Measurements from ENCODE around the gene SNAP25. TPM values are rescaled to one million over a fixed set of nuclear protein-coding genes. Genes with fewer than 3 reads are reported as not detected.

Gene SNAP25
- total RNA-seq, 1 experiment from 2014 or later = 0.39 TPM

GRCh38 chr20:10180651-10181235 lies 37.9 kb upstream of the SNAP25 start:
- Histone ChIP-seq H3K79me2 (ENCODE audit: insufficient read depth, low read length) (no peaks in the 10 kb centered on the region), H3K36me3 (ENCODE audit: control insufficient read depth in 1 of 2, insufficient read depth in 2 of 2, low read length in 2 of 2) (no peaks in the 10 kb centered on the region), H4K20me1 (ENCODE audit: insufficient read depth) (no peaks in the 10 kb centered on the region), H3K9me3 (ENCODE audit: control insufficient read depth in 1 of 2, insufficient read depth in 1 of 2, low read depth in 1 of 2, low read length in 2 of 2) (no peaks in the 10 kb centered on the region), H3K9me2 (ENCODE audit: insufficient read depth) (no peaks in the 10 kb centered on the region), H3K4me2 (ENCODE audit: low read length) (no peak overlapping the region), H2AFZ (ENCODE audit: low read depth, low read length, poor library complexity, severe bottlenecking) (no peak overlapping the region), H3K27ac (ENCODE audit: low read depth, low read length) (no peak overlapping the region), H3K9ac (ENCODE audit: low read length) (no peak overlapping the region), H3K27me3 (ENCODE audit: insufficient read depth, low read length) (no peaks in the 10 kb centered on the region), H3K4me3 (replicated peaks in 1 of 2; ENCODE audit: low read depth in 1 of 2, low read length in 2 of 2) (no peak overlapping the region), H3K4me1 (ENCODE audit: control insufficient read depth in 1 of 2, insufficient read depth in 2 of 2, low read length in 2 of 2) (no peaks in the 10 kb centered on the region)
- ChIA-PET RAD21 (ENCODE audit: low non-redundant PET in 1 of 2, low total read pairs in 2 of 2, uncharacterized antibody in 2 of 2, unreplicated experiment in 2 of 2) (no interaction called here), POLR2A (no interaction called here), CTCF (no interaction called here)
- ATAC-seq (no peak), DNase-seq (ENCODE audit: low read depth, low spot score) (no peak)
- no TSS peak for BruUV-seq (replicated peaks)
- TF ChIP-seq FOSL1 (IDR thresholded peaks at IDR 0.05; ENCODE audit: low read depth) = no peak
- intact Hi-C loops (cut with micrococcal nuclease) = no loop called here

- Histone ChIP-seq H3K36me3 (ENCODE audit: control insufficient read depth in 1 of 2, insufficient read depth in 2 of 2, low read length in 2 of 2) (no peaks in the 10 kb centered on the region), H3K9ac (ENCODE audit: low read length) (no peak overlapping the region), H3K27me3 (ENCODE audit: insufficient read depth, low read length) (no peaks in the 10 kb centered on the region), H3K79me2 (ENCODE audit: insufficient read depth, low read length) (no peaks in the 10 kb centered on the region), H3K4me2 (ENCODE audit: low read length) (no peak overlapping the region), H2AFZ (ENCODE audit: low read depth, low read length, poor library complexity, severe bottlenecking) (no peak overlapping the region), H3K4me3 (replicated peaks in 1 of 2; ENCODE audit: low read depth in 1 of 2, low read length in 2 of 2) (no peak overlapping the region), H4K20me1 (ENCODE audit: insufficient read depth) (no peaks in the 10 kb centered on the region), H3K9me2 (ENCODE audit: insufficient read depth) (no peaks in the 10 kb centered on the region), H3K9me3 (ENCODE audit: control insufficient read depth in 1 of 2, insufficient read depth in 1 of 2, low read depth in 1 of 2, low read length in 2 of 2) (no peaks in the 10 kb centered on the region), H3K4me1 (ENCODE audit: control insufficient read depth in 1 of 2, insufficient read depth in 2 of 2, low read length in 2 of 2) (no peaks in the 10 kb centered on the region), H3K27ac (ENCODE audit: low read depth, low read length) (no peak overlapping the region)
- POLR2A ChIA-PET = no interaction called here
- BruUV-seq (replicated peaks) = no TSS peak
- CTCF ChIA-PET = no interaction called here
- ATAC-seq = no peak
- intact Hi-C loops (cut with micrococcal nuclease) = no loop called here
- RAD21 ChIA-PET (ENCODE audit: low non-redundant PET in 1 of 2, low total read pairs in 2 of 2, uncharacterized antibody in 2 of 2, unreplicated experiment in 2 of 2) = no interaction called here
- DNase-seq (ENCODE audit: low read depth, low spot score) = no peak
- TF ChIP-seq JUND (IDR thresholded peaks at IDR 0.05) (no peak), POLR2A (IDR thresholded peaks at IDR 0.05; ENCODE audit: borderline replicate concordance, extremely low read depth, insufficient read depth, insufficient read length) (no peak), ZNF274 (IDR thresholded peaks at IDR 0.05; ENCODE audit: low read depth, low read length) (no peak), ZBTB33 (IDR thresholded peaks at IDR 0.05; ENCODE audit: extremely low read depth, insufficient replicate concordance, low read length) (no peak), YY1 (IDR thresholded peaks at IDR 0.05; ENCODE audit: extremely low read depth, insufficient replicate concordance, low read depth, low read length) (no peak), MAX (IDR thresholded peaks at IDR 0.05) (no peak), TCF7L2 (IDR thresholded peaks at IDR 0.05; ENCODE audit: borderline replicate concordance, extremely low read depth, insufficient read depth, insufficient read length) (no peak), CTCF (IDR thresholded peaks at IDR 0.05 in 2 of 3, conservative IDR thresholded peaks at IDR 0.05 in 1 of 3; ENCODE audit: borderline replicate concordance in 1 of 3, insufficient read depth in 1 of 3, low read depth in 2 of 3, low read length in 2 of 3) (no peak), ZFX (IDR thresholded peaks at IDR 0.05) (no peak), RAD21 (IDR thresholded peaks at IDR 0.05; ENCODE audit: low read depth) (no peak), EGR1 (IDR thresholded peaks at IDR 0.05; ENCODE audit: low read depth) (no peak), CEBPB (IDR thresholded peaks at IDR 0.05; ENCODE audit: low read depth) (no peak), EZH2 (IDR thresholded peaks at IDR 0.05) (no peak), ELF1 (IDR thresholded peaks at IDR 0.05; ENCODE audit: borderline replicate concordance, low read depth) (no peak), ATF3 (IDR thresholded peaks at IDR 0.05) (no peak)
These were observed 32.7 kb upstream of the SNAP25 start for GRCh38 chr20:10185741-10186558.
